NCI-H82 (cell line): ENCODE measurements around the gene CXCR4.

Experiments
- DNase-seq: peaks from one replicate; lab custom pipeline; 2025; lab: John Stamatoyannopoulos, UW

CXCR4 gene

GRCh38 chr2:136131961-136132824 is 14.2 kb upstream of the CXCR4 start:
- DNase-seq = no peak

GRCh38 chr2:136131484-136131960 is 13.6 kb upstream of the CXCR4 start:
- DNase-seq = no peak

GRCh38 chr2:136130511-136130910 is 12.6 kb upstream of the CXCR4 start:
- DNase-seq = no peak

GRCh38 chr2:136130045-136130444 is 12.1 kb upstream of the CXCR4 start:
- DNase-seq = no peak

GRCh38 chr2:136129601-136130000 is 11.7 kb upstream of the CXCR4 start:
- no peak for DNase-seq

GRCh38 chr2:136128905-136129304 is 11.0 kb upstream of the CXCR4 start:
- no peak for DNase-seq

- DNase-seq = no peak
Observed at GRCh38 chr2:136128366-136128765, 10.4 kb upstream of the CXCR4 start.

- DNase-seq = no peak
Observed at GRCh38 chr2:136127356-136127755, 9.4 kb upstream of the CXCR4 start.

GRCh38 chr2:136126421-136126926 is 8.5 kb upstream of the CXCR4 start:
- DNase-seq = no peak

- peak; percentile 84 for DNase-seq
Observed at GRCh38 chr2:136126021-136126420, 8.1 kb upstream of the CXCR4 start.

- DNase-seq = peak; percentile 35
Observed at GRCh38 chr2:136125236-136125635, 7.3 kb upstream of the CXCR4 start.

GRCh38 chr2:136124805-136125204 is 6.9 kb upstream of the CXCR4 start:
- DNase-seq = no peak

- DNase-seq = no peak
Observed at GRCh38 chr2:136122661-136123060, 4.7 kb upstream of the CXCR4 start.

- DNase-seq = no peak
Observed at GRCh38 chr2:136121204-136121910, 3.4 kb upstream of the CXCR4 start.

GRCh38 chr2:136119717-136120675 is 2.0 kb upstream of the CXCR4 start:
- no peak for DNase-seq

GRCh38 chr2:136118819-136119716 is 1.1 kb upstream of the CXCR4 start:
- DNase-seq = peak; percentile 77

GRCh38 chr2:136117391-136117841 is 533 bp downstream of the CXCR4 start:
- peak; percentile 73 for DNase-seq

- DNase-seq = peak; percentile 27
Observed at GRCh38 chr2:136116813-136117390, 1.0 kb downstream of the CXCR4 start.

- peak; percentile 42 for DNase-seq
Observed at GRCh38 chr2:136116151-136116812, 1.7 kb downstream of the CXCR4 start.
